ENCODE measurements around the gene NEGR1.

- no peak for TF ChIP-seq CTCF (conservative IDR thresholded peaks at IDR 0.05; ENCODE audit: low read length)
- TF ChIP-seq EZH2phosphoT487 (IDR thresholded peaks at IDR 0.05; ENCODE audit: borderline replicate concordance) = no peak
Measured at GRCh38 chr1:72009173-72010093, 272.9 kb downstream of the NEGR1 start.

All from Loucy (cell line).